HG02970 (cell line): ENCODE measurements around the gene TTLL12.
A peak's percentile ranks its signal among the peaks of the same experiment; 100 is the strongest.
"Not testable (repeated sequence)": the region's sequence is repeated elsewhere in the genome, so short reads cannot be mapped to it uniquely, and the experiment has no call there.

Source experiments
- ATAC-seq: cut with Tn5 transposase; IDR thresholded peaks from one replicate; pipeline ENCODE4 v1.9.1; 2021; ENCODE audit warnings: mild to moderate bottlenecking, moderate library complexity, moderate number of reproducible peaks; ENCODE audit not compliant: unreplicated experiment, low FRiP score

TTLL12 gene

DNA sequence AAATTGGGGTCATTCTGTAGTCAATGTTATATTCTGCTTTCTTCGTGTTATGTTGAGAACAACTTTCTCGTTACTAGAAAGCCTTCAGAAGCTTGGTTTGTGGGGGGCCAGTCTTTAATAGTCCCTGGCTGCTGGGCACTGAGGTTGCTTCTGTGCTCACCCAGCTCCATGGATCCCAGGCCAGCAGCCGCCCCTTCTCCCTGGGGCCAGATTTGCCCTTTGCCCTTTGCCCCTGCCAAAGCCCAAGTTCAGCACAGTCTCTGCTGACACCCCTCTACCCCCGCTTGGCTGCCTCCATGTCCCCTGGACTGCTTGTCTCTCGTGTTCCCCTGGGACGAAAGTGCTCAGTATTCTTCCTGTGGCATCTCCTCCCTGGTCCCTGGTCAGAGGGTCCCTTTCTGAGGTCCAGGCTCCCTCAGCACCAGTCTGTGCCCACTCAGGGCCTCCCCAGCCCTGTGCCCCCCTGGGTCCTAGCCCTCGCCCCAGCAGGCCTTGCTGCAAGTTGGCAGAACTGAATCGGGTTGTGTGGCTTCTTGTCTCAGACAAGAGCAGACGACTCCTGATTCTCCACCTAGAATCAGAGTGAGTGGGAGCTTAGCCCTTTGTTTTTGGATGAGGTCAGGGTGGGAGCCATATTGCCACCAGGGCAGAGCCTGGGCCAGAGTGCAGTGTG lies 28.9 kb downstream of the TTLL12 start:
- no peak for ATAC-seq

GRCh38 chr22:43156413-43156812 lies 30.5 kb downstream of the TTLL12 start:
- ATAC-seq, result no peak

- no peak for ATAC-seq
These were observed 31.1 kb downstream of the TTLL12 start for GRCh38 chr22:43155789-43156188.

GRCh38 chr22:43154887-43155536 lies 31.9 kb downstream of the TTLL12 start:
- no peak for ATAC-seq

- no peak for ATAC-seq
These were observed 33.0 kb downstream of the TTLL12 start for GRCh38 chr22:43153899-43154298.

- ATAC-seq, result no peak
These were observed 34.4 kb downstream of the TTLL12 start for GRCh38 chr22:43152357-43153071.

DNA sequence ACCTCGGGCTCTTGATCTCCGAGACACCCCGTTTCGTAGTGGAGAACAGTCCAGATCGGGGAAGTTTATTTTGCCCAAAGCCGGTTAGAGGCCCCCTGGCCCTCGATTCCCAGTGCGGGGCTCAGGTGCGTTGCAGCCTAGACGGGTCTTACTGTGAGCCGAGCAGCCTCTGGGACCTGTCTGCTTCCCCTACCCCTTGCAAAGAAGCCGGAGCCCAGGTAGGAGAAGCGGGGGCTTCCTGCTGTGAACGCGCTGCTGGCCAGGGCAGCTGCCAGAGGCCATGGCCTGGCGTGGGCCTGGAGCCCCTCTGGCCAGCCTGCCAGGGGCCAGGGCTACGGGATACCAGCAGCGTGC lies 35.0 kb downstream of the TTLL12 start:
- ATAC-seq, result no peak

- ATAC-seq, result no peak
These were observed 35.5 kb downstream of the TTLL12 start, which contains the start of gene TSPO for GRCh38 chr22:43151251-43152002. Gene TSPO (plus strand): TSS chr22:43151559. CDS start chr22:43159239, 7,680 bp downstream.

- no peak for ATAC-seq
These were observed 36.2 kb downstream of the TTLL12 start for GRCh38 chr22:43150731-43151206.

GRCh38 chr22:43148581-43148980 lies 38.4 kb downstream of the TTLL12 start:
- ATAC-seq, result no peak

- no peak for ATAC-seq
These were observed 39.1 kb downstream of the TTLL12 start for GRCh38 chr22:43147821-43148220.

- ATAC-seq, result not testable (repeated sequence)
These were observed 40.6 kb downstream of the TTLL12 start for GRCh38 chr22:43146332-43146731.

DNA sequence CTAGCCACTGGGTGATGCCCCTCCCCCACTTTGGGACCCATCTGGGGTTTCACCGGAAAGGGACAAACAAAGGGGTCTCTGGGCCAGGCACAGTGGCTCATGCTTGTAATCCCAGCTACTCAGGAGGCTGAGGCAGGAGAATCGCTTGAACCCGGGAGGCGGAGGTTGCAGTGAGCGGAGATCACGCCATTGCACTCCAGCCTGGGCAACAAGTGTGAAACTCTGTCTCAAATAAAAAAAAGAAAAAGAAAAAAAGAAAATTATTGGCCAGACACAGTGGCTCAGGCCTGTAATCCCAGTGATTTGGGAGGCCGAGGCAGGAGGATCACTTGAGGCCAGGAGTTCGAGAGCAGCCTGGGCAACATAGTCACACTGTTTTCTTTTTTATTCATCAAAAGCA lies 41.6 kb downstream of the TTLL12 start:
- not testable (repeated sequence) for ATAC-seq

- ATAC-seq, result no peak
These were observed 42.0 kb downstream of the TTLL12 start for GRCh38 chr22:43144949-43145348.

- peak; percentile 88 for ATAC-seq
These were observed 43.9 kb downstream of the TTLL12 start, which contains the start of gene MCAT for GRCh38 chr22:43142880-43143562. Gene MCAT (minus strand): TSS chr22:43143398. CDS start chr22:43143348, 50 bp downstream.

GRCh38 chr22:43136801-43137200 lies 50.1 kb downstream of the TTLL12 start:
- no peak for ATAC-seq

GRCh38 chr22:43136255-43136654 lies 50.7 kb downstream of the TTLL12 start:
- ATAC-seq, result no peak

DNA sequence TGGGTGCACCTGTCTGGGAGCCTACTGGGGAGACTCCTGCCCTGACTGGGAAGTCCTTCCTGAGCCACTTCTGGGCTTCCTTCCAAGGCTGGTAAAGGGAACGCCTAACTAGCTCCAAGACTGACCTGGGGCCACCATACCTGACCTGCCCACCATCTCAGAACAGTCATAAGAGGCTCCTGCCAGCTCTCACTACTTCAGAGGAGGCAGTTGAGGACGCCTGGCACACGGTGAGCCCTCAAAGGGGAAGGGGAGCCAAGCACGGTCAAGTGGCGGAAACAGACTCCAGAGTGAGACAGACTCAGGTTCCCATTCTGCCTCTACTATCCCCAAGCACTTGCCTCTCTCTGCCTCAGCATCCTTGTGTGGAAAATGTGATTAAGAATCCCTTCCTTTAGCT lies 51.4 kb downstream of the TTLL12 start:
- no peak for ATAC-seq

DNA sequence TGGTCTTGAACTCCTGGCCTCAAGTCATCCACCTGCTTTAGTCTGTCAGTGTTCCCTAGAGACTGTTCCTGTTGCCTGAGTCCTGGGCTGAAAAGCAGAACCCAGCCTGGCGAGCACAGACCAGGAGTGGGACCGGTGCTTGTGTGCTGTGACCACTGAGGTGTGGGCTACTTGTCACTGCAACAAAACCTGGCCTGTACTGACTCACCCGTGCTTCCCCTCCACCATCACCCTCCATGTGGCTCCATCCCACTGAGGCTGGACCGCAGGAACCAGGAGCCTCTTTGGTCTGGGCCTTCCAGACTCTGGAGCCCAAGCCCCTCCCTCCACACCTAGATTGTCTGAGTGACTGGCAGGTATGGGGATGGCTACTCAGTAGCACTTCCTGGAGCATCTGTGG lies 52.4 kb downstream of the TTLL12 start:
- ATAC-seq, result no peak

GRCh38 chr22:43133401-43133800 lies 53.5 kb downstream of the TTLL12 start:
- ATAC-seq, result no peak
